CD4-positive, alpha-beta T cell treated with Interleukin-17A for 1 hour (primary cell): ENCODE measurements around the gene NMT2.

ENCODE experiments used
- DNase-seq: peaks from one replicate; pipeline ENCODE4 v3.0.0-alpha.2; 2020

The NMT2 gene

GRCh38 chr10:15180736-15181135, 12.2 kb upstream of the NMT2 start:
- DNase-seq: no peak

GRCh38 chr10:15176269-15176668, 7.8 kb upstream of the NMT2 start:
- DNase-seq: no peak

- no peak for DNase-seq
Measured at GRCh38 chr10:15175587-15175986, 7.1 kb upstream of the NMT2 start.

GRCh38 chr10:15172306-15172840, 3.9 kb upstream of the NMT2 start:
- DNase-seq: no peak

GRCh38 chr10:15169555-15170401, 1.3 kb upstream of the NMT2 start:
- DNase-seq: peak; percentile 77

GRCh38 chr10:15168786-15169554, 477 bp upstream of the NMT2 start:
- DNase-seq: peak; percentile 95

- DNase-seq: peak; percentile 39
Measured at GRCh38 chr10:15167411-15168290, 842 bp downstream of the NMT2 start.

- DNase-seq: no peak
Measured at GRCh38 chr10:15166325-15166724, 2.2 kb downstream of the NMT2 start.

GRCh38 chr10:15163253-15163828, 5.2 kb downstream of the NMT2 start:
- DNase-seq: no peak

- no peak for DNase-seq
Measured at GRCh38 chr10:15158972-15159371, 9.5 kb downstream of the NMT2 start.

GRCh38 chr10:15158448-15158847, 10.0 kb downstream of the NMT2 start:
- no peak for DNase-seq

- DNase-seq: no peak
Measured at GRCh38 chr10:15155978-15156656, 12.4 kb downstream of the NMT2 start.

- no peak for DNase-seq
Measured at GRCh38 chr10:15152556-15152955, 15.9 kb downstream of the NMT2 start.

- no peak for DNase-seq
Measured at GRCh38 chr10:15150563-15150962, 17.9 kb downstream of the NMT2 start.

GRCh38 chr10:15149042-15149771, 19.3 kb downstream of the NMT2 start:
- DNase-seq: no peak

GRCh38 chr10:15147594-15148392, 20.7 kb downstream of the NMT2 start:
- DNase-seq: no peak

GRCh38 chr10:15146366-15146765, 22.1 kb downstream of the NMT2 start:
- DNase-seq: no peak

- DNase-seq: no peak
Measured at GRCh38 chr10:15144788-15145187, 23.7 kb downstream of the NMT2 start.

GRCh38 chr10:15141136-15142054, 27.1 kb downstream of the NMT2 start:
- DNase-seq: no peak
